ENCODE data around the gene COX6A2. TPM values are rescaled to one million over a fixed set of nuclear protein-coding genes. Genes with fewer than 3 reads are reported as not detected.

The COX6A2 gene
- total RNA-seq, 4 donors from 2014 or later, result not detected

DNA sequence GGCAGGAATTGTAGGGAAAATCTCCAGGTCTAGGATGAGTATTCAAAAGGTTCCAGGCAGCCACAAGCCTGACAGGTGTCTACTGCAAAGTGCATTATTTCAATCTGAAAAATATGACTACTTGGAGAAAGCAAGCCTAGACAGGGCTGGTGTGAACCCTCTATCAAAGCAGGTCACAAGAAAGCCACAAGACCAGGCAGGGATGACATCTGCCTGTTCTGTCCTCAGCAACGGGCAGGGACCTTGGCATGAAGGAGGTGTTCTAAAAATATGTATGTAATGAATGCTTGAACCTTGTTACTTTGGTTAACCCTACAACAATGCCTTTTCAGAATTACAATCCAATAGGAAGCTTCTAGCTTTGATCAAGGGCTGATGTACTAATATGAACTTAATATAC is 1.2 kb upstream of the COX6A2 start:
- intact Hi-C loops (cut with DNase I), result no loop called here
- H3K27ac ChIP-seq, result no peak overlapping the region
- 13 to 19% methylated on average over 1 of the region's 1 CpG for WGBS, 2 donors
- H3K36me3 ChIP-seq, result no peaks in the 10 kb centered on the region
- DNase-seq, result no peak
- TF ChIP-seq, protein P1, sequence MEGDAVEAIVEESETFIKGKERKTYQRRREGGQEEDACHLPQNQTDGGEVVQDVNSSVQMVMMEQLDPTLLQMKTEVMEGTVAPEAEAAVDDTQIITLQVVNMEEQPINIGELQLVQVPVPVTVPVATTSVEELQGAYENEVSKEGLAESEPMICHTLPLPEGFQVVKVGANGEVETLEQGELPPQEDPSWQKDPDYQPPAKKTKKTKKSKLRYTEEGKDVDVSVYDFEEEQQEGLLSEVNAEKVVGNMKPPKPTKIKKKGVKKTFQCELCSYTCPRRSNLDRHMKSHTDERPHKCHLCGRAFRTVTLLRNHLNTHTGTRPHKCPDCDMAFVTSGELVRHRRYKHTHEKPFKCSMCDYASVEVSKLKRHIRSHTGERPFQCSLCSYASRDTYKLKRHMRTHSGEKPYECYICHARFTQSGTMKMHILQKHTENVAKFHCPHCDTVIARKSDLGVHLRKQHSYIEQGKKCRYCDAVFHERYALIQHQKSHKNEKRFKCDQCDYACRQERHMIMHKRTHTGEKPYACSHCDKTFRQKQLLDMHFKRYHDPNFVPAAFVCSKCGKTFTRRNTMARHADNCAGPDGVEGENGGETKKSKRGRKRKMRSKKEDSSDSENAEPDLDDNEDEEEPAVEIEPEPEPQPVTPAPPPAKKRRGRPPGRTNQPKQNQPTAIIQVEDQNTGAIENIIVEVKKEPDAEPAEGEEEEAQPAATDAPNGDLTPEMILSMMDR (IDR thresholded peaks at IDR 0.05), result no peak
- TF ChIP-seq POLR2A (IDR thresholded peaks at IDR 0.05), result no peak
- peaks cover 0 to 4% (median 0%) of the 10 kb centered on the region in 3 donors for H3K9me3 ChIP-seq
- H3K4me1 ChIP-seq, result peaks cover 0 to 24% (median 0%) of the 10 kb centered on the region in 3 donors
- H3K4me3 ChIP-seq, result no peak overlapping the region
- peaks cover 0 to 8% (median 0%) of the 10 kb centered on the region in 4 donors for H3K27me3 ChIP-seq

DNA sequence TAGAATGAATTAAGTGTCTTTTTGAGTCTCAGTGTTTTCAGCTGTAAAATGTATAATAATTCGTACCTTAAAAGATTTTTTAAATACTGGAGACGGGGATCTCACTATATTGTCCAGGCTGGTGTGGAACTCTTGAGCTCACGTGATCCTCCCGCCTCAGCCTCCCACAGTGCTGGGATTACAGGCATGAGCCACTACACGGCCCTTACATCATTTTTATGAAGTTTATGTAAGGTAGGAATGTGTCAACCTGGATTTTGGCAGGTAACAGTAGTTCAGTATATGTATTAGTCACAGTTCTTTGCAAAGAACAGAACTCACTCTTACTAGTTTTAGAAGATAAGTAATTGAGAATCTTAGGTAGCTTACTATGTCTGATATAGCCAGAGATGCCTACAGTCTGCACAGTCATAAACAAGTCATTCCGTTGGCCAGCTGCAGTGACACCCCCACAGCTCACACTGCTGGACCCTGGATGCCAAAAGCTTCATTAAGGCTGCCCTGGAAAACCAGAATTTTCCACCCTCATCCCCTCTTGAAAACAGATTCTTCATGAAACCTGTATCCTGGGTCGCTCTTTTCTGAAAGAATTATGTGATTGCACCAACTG is 583 bp upstream of the COX6A2 start:
- Histone ChIP-seq H3K27ac (no peak overlapping the region), H3K36me3 (no peaks in the 10 kb centered on the region), H3K4me1 (peaks cover 0 to 24% (median 0%) of the 10 kb centered on the region in 3 donors), H3K27me3 (peaks cover 0 to 13% (median 0%) of the 10 kb centered on the region in 4 donors), H3K4me3 (no peak overlapping the region), H3K9me3 (peaks cover 0 to 4% (median 0%) of the 10 kb centered on the region in 3 donors)
- WGBS, 2 donors, result 54% methylated on average over 7 of the region's 7 CpGs
- no peak for TF ChIP-seq POLR2A (IDR thresholded peaks at IDR 0.05)
- TF ChIP-seq, protein P1 (IDR thresholded peaks at IDR 0.05), result no peak
- DNase-seq, result no peak
- intact Hi-C loops (cut with DNase I), result no loop called here

DNA sequence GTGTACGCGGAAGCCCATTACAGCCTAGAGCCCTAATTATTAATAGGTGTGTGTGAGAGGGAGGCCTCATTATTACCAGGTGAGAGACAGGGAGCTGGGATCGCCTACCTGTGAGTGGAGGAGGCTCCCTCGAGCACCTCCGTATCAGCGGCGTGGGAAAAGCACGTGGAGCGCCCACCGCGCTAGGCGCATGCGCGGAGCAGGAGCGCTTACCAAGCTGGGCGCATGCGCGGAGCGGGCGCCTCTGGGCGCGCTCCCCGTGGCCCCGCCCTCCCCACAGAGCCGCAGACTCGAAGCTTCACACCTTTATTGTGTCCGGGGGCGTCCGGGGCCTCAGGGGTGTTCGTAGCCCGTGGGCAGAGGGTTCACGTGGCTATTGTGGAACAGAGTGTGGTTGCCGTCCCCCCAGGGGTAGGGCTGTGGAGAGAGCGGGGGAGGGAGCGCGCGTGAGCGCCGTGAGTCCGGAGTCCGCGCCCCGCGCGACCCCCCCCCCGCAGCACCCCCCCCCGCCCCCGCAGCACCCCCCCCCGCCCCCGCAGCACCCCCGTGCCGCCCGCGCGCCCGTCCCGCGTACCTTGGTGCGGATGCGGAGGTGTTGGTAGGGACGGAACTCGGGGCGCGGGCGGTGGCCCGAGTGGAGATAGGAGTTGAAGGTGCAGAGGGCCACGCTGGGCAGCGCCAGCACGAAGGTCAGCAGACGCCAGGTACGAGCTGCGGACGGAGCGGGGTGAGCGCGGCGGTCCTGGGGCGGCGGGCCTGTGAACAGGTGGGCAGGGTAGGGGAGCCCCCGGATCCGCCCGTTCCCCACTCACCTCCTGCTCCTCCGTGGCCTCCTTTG is 500 bp downstream of the COX6A2 start:
- H3K36me3 ChIP-seq, result no peaks in the 10 kb centered on the region
- 29 to 31% methylated on average over 13 to 31 of the region's 83 CpGs for WGBS, 2 donors
- TF ChIP-seq POLR2A (IDR thresholded peaks at IDR 0.05), result no peak
- TF ChIP-seq, protein P1 (IDR thresholded peaks at IDR 0.05), result no peak
- intact Hi-C loops (cut with DNase I), result no loop called here
- peak overlapping the region in 3 of 4 donors; percentile 26 to 60 (median 45) for H3K4me3 ChIP-seq
- no peak for DNase-seq
- peaks cover 0 to 24% (median 0%) of the 10 kb centered on the region in 3 donors for H3K4me1 ChIP-seq
- H3K27ac ChIP-seq, result no peak overlapping the region
- H3K9me3 ChIP-seq, result peaks cover 0 to 4% (median 0%) of the 10 kb centered on the region in 3 donors
- H3K27me3 ChIP-seq, result peaks cover 0 to 22% (median 0%) of the 10 kb centered on the region in 4 donors

DNA sequence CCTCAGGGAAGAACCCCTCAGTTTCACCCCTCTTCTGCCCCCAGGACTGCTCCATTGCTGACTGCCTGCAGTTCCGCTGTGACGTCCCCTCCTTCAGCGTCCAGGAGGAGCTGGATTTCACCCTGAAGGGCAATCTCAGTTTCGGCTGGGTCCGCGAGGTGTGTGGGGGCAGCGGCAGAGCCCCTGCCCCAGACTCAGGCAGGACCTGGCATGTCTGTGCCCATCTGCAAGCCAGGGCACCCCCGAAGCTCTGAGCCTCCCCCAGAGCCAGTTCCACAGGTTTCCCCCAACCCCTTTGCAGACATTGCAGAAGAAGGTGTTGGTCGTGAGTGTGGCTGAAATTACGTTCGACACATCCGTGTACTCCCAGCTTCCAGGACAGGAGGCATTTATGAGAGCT is 4.4 kb downstream of the COX6A2 start:
- H3K4me3 ChIP-seq, result no peak overlapping the region
- H3K27ac ChIP-seq, result no peak overlapping the region
- WGBS, 2 donors, result 54% methylated on average over 8 of the region's 12 CpGs; no CpG with 5 or more reads in 1 of the 2 donors
- TF ChIP-seq, protein P1 (IDR thresholded peaks at IDR 0.05), result no peak
- TF ChIP-seq POLR2A (IDR thresholded peaks at IDR 0.05), result no peak
- peaks cover 0 to 53% (median 0%) of the 10 kb centered on the region in 4 donors for H3K27me3 ChIP-seq
- peaks cover 0 to 17% (median 0%) of the 10 kb centered on the region in 3 donors for H3K4me1 ChIP-seq
- DNase-seq, result no peak
- intact Hi-C loops (cut with DNase I), result no loop called here
- no peaks in the 10 kb centered on the region for H3K36me3 ChIP-seq
- H3K9me3 ChIP-seq, result peaks cover 0 to 4% (median 0%) of the 10 kb centered on the region in 3 donors

DNA sequence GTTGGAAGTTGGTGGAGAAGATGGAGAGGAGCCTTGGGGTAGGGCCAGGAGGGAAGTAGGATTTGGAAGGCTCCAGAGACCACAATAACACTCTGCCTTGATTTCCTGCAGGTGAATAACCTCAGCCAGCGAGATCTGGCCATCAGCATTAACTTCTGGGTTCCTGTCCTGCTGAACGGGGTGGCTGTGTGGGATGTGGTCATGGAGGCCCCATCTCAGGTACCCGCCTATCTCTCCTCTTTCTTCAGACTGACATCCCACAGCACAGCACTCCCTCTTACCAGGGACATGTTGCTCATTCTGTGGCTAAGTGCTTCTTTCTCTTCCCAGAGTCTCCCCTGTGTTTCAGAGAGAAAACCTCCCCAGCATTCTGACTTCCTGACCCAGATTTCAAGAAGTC is 4.9 kb downstream of the COX6A2 start:
- intact Hi-C loops (cut with DNase I), result no loop called here
- no peak overlapping the region for H3K4me3 ChIP-seq
- no peaks in the 10 kb centered on the region for H3K36me3 ChIP-seq
- no peak overlapping the region for H3K27ac ChIP-seq
- H3K27me3 ChIP-seq, result peaks cover 0 to 57% (median 0%) of the 10 kb centered on the region in 4 donors
- TF ChIP-seq, protein P1 (IDR thresholded peaks at IDR 0.05), result no peak
- no peak for TF ChIP-seq POLR2A (IDR thresholded peaks at IDR 0.05)
- H3K9me3 ChIP-seq, result peaks cover 0 to 4% (median 0%) of the 10 kb centered on the region in 3 donors
- H3K4me1 ChIP-seq, result peaks cover 0 to 13% (median 0%) of the 10 kb centered on the region in 3 donors
- no peak for DNase-seq
- WGBS, 2 donors, result 53 to 66% methylated on average over 3 of the region's 3 CpGs

Measured in esophagus squamous epithelium (tissue), 5 donors.